Calu3 (cell line): ENCODE data around the gene CHD9. TPM values are rescaled to one million over a fixed set of nuclear protein-coding genes. Genes with fewer than 3 reads are reported as not detected.

Source experiments
- BruUV-seq: library from RNA; stranded (reverse); fragments of 400-500 nt; replicated peaks from 2 replicates; lab custom pipeline; 2021; lab: Mats Ljungman, UMichigan
- CTCF ChIA-PET: fragments of 300-600 bp; sonication (Branson Sonifier 250); formaldehyde crosslinking; loops from one replicate; lab custom pipeline; 2022; ENCODE audit warnings: antibody characterized with exemption; lab: Charles Lee
- DNase-seq: peaks from one replicate; pipeline ENCODE4 v3.0.0; 2022
- H3K27ac Mint-ChIP-seq: one replicate; pipeline ENCODE4 v1.8.0; 2022; ENCODE audit warnings: mixed read lengths; ENCODE audit not compliant: unreplicated experiment
- H3K27me3 Mint-ChIP-seq: one replicate; pipeline ENCODE4 v1.8.0; 2022; ENCODE audit warnings: mixed read lengths; ENCODE audit not compliant: unreplicated experiment
- H3K36me3 Mint-ChIP-seq: one replicate; pipeline ENCODE4 v1.8.0; 2022; ENCODE audit warnings: mild to moderate bottlenecking, moderate library complexity, mixed read lengths; ENCODE audit not compliant: insufficient read depth, unreplicated experiment
- H3K4me1 Mint-ChIP-seq: one replicate; pipeline ENCODE4 v1.8.0; 2022; ENCODE audit warnings: mild to moderate bottlenecking, low read depth, mixed read lengths; ENCODE audit not compliant: unreplicated experiment
- H3K4me3 Mint-ChIP-seq: one replicate; pipeline ENCODE4 v1.8.0; 2022; ENCODE audit warnings: mild to moderate bottlenecking, low read depth, moderate library complexity, mixed read lengths; ENCODE audit not compliant: unreplicated experiment
- H3K9me3 Mint-ChIP-seq: one replicate; pipeline ENCODE4 v1.8.0; 2022; ENCODE audit warnings: low read depth, mixed read lengths; ENCODE audit not compliant: unreplicated experiment
- CTCF ChIP-seq: fragments of 200-600 bp; IDR thresholded peaks from one replicate; pipeline ENCODE4 v1.8.0; 2022; ENCODE audit warnings: antibody characterized with exemption; ENCODE audit not compliant: unreplicated experiment
- intact Hi-C: fragments of 100-400 bp; cut with micrococcal nuclease; formaldehyde crosslinking; loops from one replicate; pipeline ENCODE4 v1.10.0; 2022; ENCODE audit not compliant: unreplicated experiment
- total RNA-seq: library from RNA; stranded (reverse); gene quantifications from 2 replicates; pipeline ENCODE4 v1.2.3, GENCODE V29; 2022

CHD9 gene
- total RNA-seq, 1 experiment from 2014 or later = 69.5 TPM

- intact Hi-C loops = no loop called here
These were observed 38.5 kb downstream of the CHD9 start for GRCh38 chr16:53093162-53093744.

GRCh38 chr16:53094013-53094630 is 39.3 kb downstream of the CHD9 start:
- H3K27me3 Mint-ChIP-seq = no peaks in the 10 kb centered on the region
- CTCF ChIA-PET = no interaction called here
- peaks cover 42% of the 10 kb centered on the region for H3K4me1 Mint-ChIP-seq
- intact Hi-C loops = no loop called here
- no TSS peak for BruUV-seq
- peak overlapping the region; percentile 24 for H3K27ac Mint-ChIP-seq
- peak overlapping the region; percentile 21 for H3K4me3 Mint-ChIP-seq
- TF ChIP-seq CTCF = no peak
- DNase-seq = peak; percentile 72
- H3K9me3 Mint-ChIP-seq = no peaks in the 10 kb centered on the region
- H3K36me3 Mint-ChIP-seq = peaks cover 4% of the 10 kb centered on the region

More at GRCh38 chr16:53093162-53093744, 38.5 kb downstream of the CHD9 start:
- DNase-seq = no peak
- TF ChIP-seq CTCF = no peak
- BruUV-seq = no TSS peak
- CTCF ChIA-PET = no interaction called here
- H3K27me3 Mint-ChIP-seq = no peaks in the 10 kb centered on the region
- no peak overlapping the region for H3K27ac Mint-ChIP-seq
- H3K4me1 Mint-ChIP-seq = peaks cover 34% of the 10 kb centered on the region
- H3K4me3 Mint-ChIP-seq = no peak overlapping the region
- no peaks in the 10 kb centered on the region for H3K9me3 Mint-ChIP-seq
- H3K36me3 Mint-ChIP-seq = no peaks in the 10 kb centered on the region

- DNase-seq = no peak
- H3K9me3 Mint-ChIP-seq = no peaks in the 10 kb centered on the region
These were observed 42.4 kb downstream of the CHD9 start for GRCh38 chr16:53097190-53097589.

More at GRCh38 chr16:53097190-53097589, 42.4 kb downstream of the CHD9 start:
- Mint-ChIP-seq H3K27me3 (no peaks in the 10 kb centered on the region), H3K4me1 (peaks cover 52% of the 10 kb centered on the region), H3K4me3 (no peak overlapping the region), H3K36me3 (peaks cover 13% of the 10 kb centered on the region), H3K27ac (no peak overlapping the region)
- no TSS peak for BruUV-seq
- intact Hi-C loops = no loop called here
- TF ChIP-seq CTCF = no peak
- CTCF ChIA-PET = no interaction called here
